KMS-11 (cell line): Measurements from ENCODE around the gene HSD17B3.
"Not testable (repeated sequence)": the region's sequence is repeated elsewhere in the genome, so short reads cannot be mapped to it uniquely, and the experiment has no call there.

Experiments used
- H2AFZ ChIP-seq: fragments of 200-600 bp; sonication (generic); 2 replicates; pipeline ENCODE4 v1.6.1; 2016; ENCODE audit warnings: antibody characterized with exemption, mixed run types, low read depth
- H3K27ac ChIP-seq: fragments of 200-600 bp; sonication (generic); 2 replicates; pipeline ENCODE4 v1.6.1; 2016; ENCODE audit warnings: mild to moderate bottlenecking, mixed run types
- H3K27me3 ChIP-seq: fragments of 200-600 bp; sonication (generic); 2 replicates; pipeline ENCODE4 v1.6.1; 2017; ENCODE audit warnings: mild to moderate bottlenecking, low read depth, mixed run types, moderate library complexity; ENCODE audit not compliant: insufficient read depth
- H3K36me3 ChIP-seq: fragments of 200-600 bp; sonication (generic); 2 replicates; pipeline ENCODE4 v1.6.1; 2017; ENCODE audit warnings: mild to moderate bottlenecking, mixed run types; ENCODE audit not compliant: insufficient read depth
- H3K4me1 ChIP-seq: fragments of 200-600 bp; sonication (generic); 2 replicates; pipeline ENCODE4 v1.6.1; 2016; ENCODE audit warnings: mild to moderate bottlenecking, low read depth, mixed run types; ENCODE audit not compliant: poor library complexity, severe bottlenecking
- H3K4me2 ChIP-seq: fragments of 200-600 bp; sonication (generic); 2 replicates; pipeline ENCODE4 v1.7.0; 2016; ENCODE audit warnings: mild to moderate bottlenecking, mixed run types
- H3K4me3 ChIP-seq: fragments of 200-600 bp; sonication (generic); IDR thresholded peaks from 2 replicates; pipeline ENCODE4 v1.6.1; 2017; ENCODE audit warnings: low read depth, low read length, mixed read lengths; ENCODE audit not compliant: insufficient read depth
- H3K79me2 ChIP-seq: fragments of 200-600 bp; sonication (generic); 2 replicates; pipeline ENCODE4 v1.6.1; 2016; ENCODE audit warnings: low read depth, mixed run types; ENCODE audit not compliant: insufficient read depth
- H3K9ac ChIP-seq: fragments of 200-600 bp; sonication (generic); 2 replicates; pipeline ENCODE4 v1.6.1; 2016; ENCODE audit warnings: mild to moderate bottlenecking, mixed run types
- H4K20me1 ChIP-seq: fragments of 200-600 bp; sonication (generic); 2 replicates; pipeline ENCODE4 v1.6.1; 2016; ENCODE audit warnings: mild to moderate bottlenecking, mixed run types; ENCODE audit not compliant: insufficient read depth
- CTCF ChIP-seq: fragments of 200-600 bp; sonication (generic); conservative IDR thresholded peaks from 2 replicates; pipeline ENCODE4 v1.6.1; 2017; ENCODE audit warnings: low read depth, mild to moderate bottlenecking, antibody characterized with exemption, low read length, moderate library complexity, mixed read lengths

Gene HSD17B3

DNA sequence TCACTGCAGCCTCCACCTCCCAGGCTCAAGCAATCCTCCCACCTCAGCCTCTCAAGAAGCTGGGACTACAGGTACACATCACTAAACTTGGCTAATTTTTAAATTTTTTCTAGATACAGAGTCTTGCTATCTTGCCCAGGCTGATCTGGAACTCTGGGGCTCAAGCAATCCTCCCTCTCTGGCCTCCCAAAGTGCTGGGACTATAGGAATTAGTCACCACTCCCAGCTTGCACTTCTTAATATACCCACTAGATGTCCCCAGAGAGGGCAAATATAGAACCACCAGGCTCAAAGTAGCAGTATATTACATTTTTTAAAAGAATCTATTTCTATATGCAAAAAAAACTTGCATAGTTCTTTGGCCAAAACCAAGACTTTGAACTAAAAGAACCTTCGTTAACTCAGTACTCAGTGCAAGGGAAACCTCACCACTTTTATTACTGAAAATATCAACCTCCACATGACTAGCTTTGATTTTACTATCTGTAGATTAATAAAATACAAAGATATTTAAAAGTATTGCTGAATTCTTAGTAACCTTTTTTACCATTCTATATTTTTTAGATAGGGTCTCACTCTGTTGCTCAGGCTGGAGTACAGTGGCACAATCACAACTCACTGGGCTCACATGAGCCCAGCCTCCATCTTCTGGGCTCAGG is 25.8 kb upstream of the HSD17B3 start:
- peak; percentile 83 for TF ChIP-seq CTCF
- Histone ChIP-seq H3K4me1 (no peaks in the 10 kb centered on the region), H3K36me3 (no peaks in the 10 kb centered on the region), H3K79me2 (no peaks in the 10 kb centered on the region), H3K9ac (no peak overlapping the region), H4K20me1 (no peaks in the 10 kb centered on the region), H3K27ac (no peak overlapping the region), H3K27me3 (no peaks in the 10 kb centered on the region), H2AFZ (no peak overlapping the region), H3K4me2 (no peak overlapping the region), H3K4me3 (no peak overlapping the region)

GRCh38 chr9:96323169-96323568 is 21.2 kb upstream of the HSD17B3 start:
- Histone ChIP-seq H3K36me3 (no peaks in the 10 kb centered on the region), H4K20me1 (no peaks in the 10 kb centered on the region), H3K27ac (no peak overlapping the region), H3K79me2 (no peaks in the 10 kb centered on the region), H3K9ac (no peak overlapping the region), H3K4me2 (no peak overlapping the region), H3K27me3 (no peaks in the 10 kb centered on the region), H2AFZ (no peak overlapping the region), H3K4me1 (no peaks in the 10 kb centered on the region), H3K4me3 (no peak overlapping the region)
- no peak for TF ChIP-seq CTCF

DNA sequence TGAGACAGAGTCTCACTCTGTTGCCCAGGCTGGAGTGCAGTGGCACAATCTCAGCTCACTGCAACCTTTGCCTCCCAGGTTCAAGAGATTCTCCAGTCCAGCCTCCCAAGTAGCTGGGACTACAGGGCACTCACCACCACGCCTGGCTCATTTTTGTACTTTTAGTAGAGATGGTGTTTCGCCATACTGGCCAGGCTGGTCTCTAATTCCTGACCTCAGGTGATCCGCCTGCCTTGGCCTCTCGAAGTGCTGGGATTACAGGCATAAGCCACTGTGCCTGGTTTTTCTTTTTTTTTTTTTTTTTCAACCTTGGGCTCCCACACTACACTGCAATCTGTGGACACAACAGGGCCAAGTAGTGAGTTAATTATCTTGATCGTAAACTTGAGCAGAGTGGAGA is 20.8 kb upstream of the HSD17B3 start:
- H3K9ac ChIP-seq, H3K4me2 ChIP-seq, H3K27ac ChIP-seq, H4K20me1 ChIP-seq, H3K27me3 ChIP-seq, H3K4me3 ChIP-seq, H3K79me2 ChIP-seq, H2AFZ ChIP-seq, H3K36me3 ChIP-seq, H3K4me1 ChIP-seq: not testable (repeated sequence)

DNA sequence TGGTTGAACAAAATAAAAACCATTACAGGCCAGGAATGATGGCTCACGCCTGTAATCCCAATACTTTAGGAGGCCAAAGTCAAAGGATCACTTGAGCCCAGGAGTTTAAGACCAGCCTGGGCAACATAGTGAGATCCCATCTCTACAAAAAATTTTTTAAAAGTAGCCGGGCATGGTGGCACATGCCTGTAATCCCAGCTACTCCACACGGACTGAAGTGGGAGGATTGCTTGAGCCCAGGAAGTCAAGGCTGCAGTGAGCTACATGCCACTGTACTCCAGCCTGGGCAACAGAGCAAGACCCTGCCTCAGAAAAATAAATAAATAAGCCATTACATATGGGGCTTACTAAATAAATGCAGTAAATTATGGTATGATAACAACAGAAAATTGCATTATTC is 20.2 kb upstream of the HSD17B3 start:
- not testable (repeated sequence) for H3K4me2 ChIP-seq, H3K4me1 ChIP-seq, H3K79me2 ChIP-seq

DNA sequence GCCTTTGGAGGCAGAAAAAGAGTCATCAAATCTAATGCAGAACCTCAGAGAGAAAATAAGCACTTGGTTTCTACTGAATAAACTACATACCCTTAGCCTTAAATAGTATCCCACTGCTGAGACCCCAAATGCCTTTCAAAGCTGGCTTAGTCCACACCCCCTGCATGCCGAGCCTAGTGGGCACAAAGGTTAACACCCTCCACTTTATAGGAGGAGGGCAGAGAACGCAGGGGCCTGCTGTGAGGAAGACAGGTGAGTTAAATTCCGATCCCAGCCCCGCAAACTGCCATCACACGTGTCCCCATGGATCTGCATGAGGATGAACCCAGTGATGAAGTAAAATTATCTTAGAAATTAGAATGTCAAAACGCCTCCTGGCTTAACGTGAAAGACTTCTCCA is 19.5 kb upstream of the HSD17B3 start:
- Histone ChIP-seq H3K27me3 (no peaks in the 10 kb centered on the region), H3K4me1 (no peaks in the 10 kb centered on the region), H3K79me2 (no peaks in the 10 kb centered on the region), H3K36me3 (no peaks in the 10 kb centered on the region), H3K4me2 (no peak overlapping the region), H3K27ac (no peak overlapping the region), H3K4me3 (no peak overlapping the region), H3K9ac (no peak overlapping the region), H2AFZ (no peak overlapping the region), H4K20me1 (no peaks in the 10 kb centered on the region)
- TF ChIP-seq CTCF = no peak

More for the DNA sequence above, 20.2 kb upstream of the HSD17B3 start:
- H3K9ac ChIP-seq, H2AFZ ChIP-seq, H3K27me3 ChIP-seq, H4K20me1 ChIP-seq, H3K4me3 ChIP-seq, H3K27ac ChIP-seq, H3K36me3 ChIP-seq: not testable (repeated sequence)
